Effector memory CD8-positive, alpha-beta T cell (primary cell): ENCODE data around the gene TP73.

Source experiments
- ATAC-seq: fragments of 150-1000 bp; cut with Tn5 transposase; replicated peaks from 2 replicates; pipeline ENCODE4 v1.10.0; 2021; ENCODE audit warnings: mild to moderate bottlenecking, moderate library complexity
- DNase-seq, 3 experiments: peaks; one replicate each; pipeline ENCODE4 v3.0.0; 2021
- H3K27ac Mint-ChIP-seq, 2 donors: one replicate each; pipeline ENCODE4 v1.8.0; 2022; ENCODE audit warnings: mild to moderate bottlenecking in 2 of 2, mixed read lengths in 2 of 2, moderate library complexity in 2 of 2
- H3K27me3 Mint-ChIP-seq, 2 donors: one replicate each; pipeline ENCODE4 v1.8.0; 2022; ENCODE audit warnings: mixed read lengths in 2 of 2
- H3K36me3 Mint-ChIP-seq: one replicate; pipeline ENCODE4 v1.8.0; 2022; ENCODE audit warnings: mild to moderate bottlenecking, moderate library complexity, mixed read lengths; ENCODE audit not compliant: insufficient read depth
- H3K4me1 Mint-ChIP-seq, 2 donors: one replicate each; pipeline ENCODE4 v1.8.0; 2022; ENCODE audit warnings: low read depth in 2 of 2, mixed read lengths in 2 of 2
- H3K4me3 Mint-ChIP-seq, 2 donors: one replicate each; pipeline ENCODE4 v1.8.0; 2022; ENCODE audit warnings: mild to moderate bottlenecking in 2 of 2, mixed read lengths in 2 of 2, moderate library complexity in 2 of 2
- H3K9me3 Mint-ChIP-seq, 2 donors: one replicate each; pipeline ENCODE4 v1.8.0; 2022; ENCODE audit warnings: mixed read lengths in 2 of 2

The TP73 gene

GRCh38 chr1:3680488-3681230 lies 28.3 kb downstream of the TP73 start:
- H3K4me1 Mint-ChIP-seq, result peaks cover 12 to 29% of the 10 kb centered on the region in 2 donors
- no peak overlapping the region for H3K4me3 Mint-ChIP-seq
- no peaks in the 10 kb centered on the region for H3K9me3 Mint-ChIP-seq
- no peaks in the 10 kb centered on the region for H3K36me3 Mint-ChIP-seq
- no peak overlapping the region for H3K27ac Mint-ChIP-seq
- DNase-seq (no peak), ATAC-seq (no peak)
- H3K27me3 Mint-ChIP-seq, result peaks cover 6 to 18% of the 10 kb centered on the region in 2 donors

GRCh38 chr1:3681231-3681897 lies 29.0 kb downstream of the TP73 start:
- no peak for ATAC-seq
- H3K4me1 Mint-ChIP-seq, result peaks cover 12 to 24% of the 10 kb centered on the region in 2 donors
- no peak for DNase-seq
- H3K9me3 Mint-ChIP-seq, result no peaks in the 10 kb centered on the region
- H3K36me3 Mint-ChIP-seq, result no peaks in the 10 kb centered on the region
- peaks cover 6 to 18% of the 10 kb centered on the region in 2 donors for H3K27me3 Mint-ChIP-seq
- no peak overlapping the region for H3K27ac Mint-ChIP-seq
- H3K4me3 Mint-ChIP-seq, result no peak overlapping the region

GRCh38 chr1:3681898-3682806 lies 29.8 kb downstream of the TP73 start:
- Mint-ChIP-seq H3K27ac (no peak overlapping the region), H3K4me3 (no peak overlapping the region), H3K4me1 (peaks cover 7 to 20% of the 10 kb centered on the region in 2 donors), H3K36me3 (no peaks in the 10 kb centered on the region), H3K9me3 (no peaks in the 10 kb centered on the region), H3K27me3 (peaks cover 6 to 18% of the 10 kb centered on the region in 2 donors)
- no peak for DNase-seq
- ATAC-seq, result no peak

- Mint-ChIP-seq H3K9me3 (no peaks in the 10 kb centered on the region), H3K4me1 (peaks cover 1 to 11% of the 10 kb centered on the region in 2 donors), H3K4me3 (no peak overlapping the region), H3K27ac (no peak overlapping the region), H3K36me3 (no peaks in the 10 kb centered on the region), H3K27me3 (peaks cover 6 to 26% of the 10 kb centered on the region in 2 donors)
- ATAC-seq (no peak), DNase-seq (no peak)
Measured at GRCh38 chr1:3683197-3683596, 30.9 kb downstream of the TP73 start.

- Mint-ChIP-seq H3K9me3 (no peaks in the 10 kb centered on the region), H3K4me3 (no peak overlapping the region), H3K27ac (no peak overlapping the region), H3K36me3 (no peaks in the 10 kb centered on the region), H3K27me3 (peaks cover 6 to 34% of the 10 kb centered on the region in 2 donors), H3K4me1 (peaks cover 3 to 9% of the 10 kb centered on the region in 2 donors)
- no peak for ATAC-seq
- no peak for DNase-seq
Measured at GRCh38 chr1:3683992-3684391, 31.7 kb downstream of the TP73 start.

GRCh38 chr1:3685222-3685621 lies 32.9 kb downstream of the TP73 start:
- H3K36me3 Mint-ChIP-seq, result no peaks in the 10 kb centered on the region
- H3K9me3 Mint-ChIP-seq, result no peaks in the 10 kb centered on the region
- ATAC-seq (no peak), DNase-seq (no peak)
- peaks cover 6 to 40% of the 10 kb centered on the region in 2 donors for H3K27me3 Mint-ChIP-seq
- peaks cover 0 to 4% of the 10 kb centered on the region in 2 donors for H3K4me1 Mint-ChIP-seq
- H3K4me3 Mint-ChIP-seq, result no peak overlapping the region
- H3K27ac Mint-ChIP-seq, result no peak overlapping the region

- no peak overlapping the region for H3K4me3 Mint-ChIP-seq
Measured at GRCh38 chr1:3685906-3686305, 33.6 kb downstream of the TP73 start.

GRCh38 chr1:3687504-3687903 lies 35.2 kb downstream of the TP73 start:
- ATAC-seq, result no peak
- Mint-ChIP-seq H3K9me3 (no peaks in the 10 kb centered on the region), H3K4me3 (no peak overlapping the region), H3K27ac (no peak overlapping the region), H3K36me3 (no peaks in the 10 kb centered on the region), H3K27me3 (peaks cover 6 to 54% of the 10 kb centered on the region in 2 donors), H3K4me1 (peaks cover 0 to 4% of the 10 kb centered on the region in 2 donors)
- DNase-seq, result no peak

More at GRCh38 chr1:3685906-3686305, 33.6 kb downstream of the TP73 start:
- ATAC-seq (no peak), DNase-seq (no peak)
- Mint-ChIP-seq H3K4me1 (peaks cover 0 to 4% of the 10 kb centered on the region in 2 donors), H3K27ac (no peak overlapping the region), H3K36me3 (no peaks in the 10 kb centered on the region), H3K9me3 (no peaks in the 10 kb centered on the region), H3K27me3 (peaks cover 6 to 40% of the 10 kb centered on the region in 2 donors)

- peaks cover 0 to 4% of the 10 kb centered on the region in 2 donors for H3K4me1 Mint-ChIP-seq
- DNase-seq (no peak), ATAC-seq (no peak)
- no peak overlapping the region for H3K27ac Mint-ChIP-seq
- peaks cover 6 to 44% of the 10 kb centered on the region in 2 donors for H3K27me3 Mint-ChIP-seq
- no peaks in the 10 kb centered on the region for H3K9me3 Mint-ChIP-seq
- no peak overlapping the region for H3K4me3 Mint-ChIP-seq
- no peaks in the 10 kb centered on the region for H3K36me3 Mint-ChIP-seq
Measured at GRCh38 chr1:3688356-3689137, 36.2 kb downstream of the TP73 start.

GRCh38 chr1:3689138-3689750 lies 36.9 kb downstream of the TP73 start:
- no peaks in the 10 kb centered on the region for H3K36me3 Mint-ChIP-seq
- H3K4me3 Mint-ChIP-seq, result no peak overlapping the region
- peaks cover 6 to 44% of the 10 kb centered on the region in 2 donors for H3K27me3 Mint-ChIP-seq
- peaks cover 0 to 4% of the 10 kb centered on the region in 2 donors for H3K4me1 Mint-ChIP-seq
- DNase-seq (no peak), ATAC-seq (no peak)
- H3K27ac Mint-ChIP-seq, result no peak overlapping the region
- H3K9me3 Mint-ChIP-seq, result no peaks in the 10 kb centered on the region

GRCh38 chr1:3690282-3691065 lies 38.2 kb downstream of the TP73 start:
- H3K4me3 Mint-ChIP-seq, result no peak overlapping the region
- no peaks in the 10 kb centered on the region for H3K36me3 Mint-ChIP-seq
- H3K4me1 Mint-ChIP-seq, result peaks cover 1 to 6% of the 10 kb centered on the region in 2 donors
- DNase-seq (no peak), ATAC-seq (no peak)
- no peaks in the 10 kb centered on the region for H3K9me3 Mint-ChIP-seq
- peaks cover under 1 to 37% of the 10 kb centered on the region in 2 donors for H3K27me3 Mint-ChIP-seq
- no peak overlapping the region for H3K27ac Mint-ChIP-seq
